ENCODE data around the gene TCP1. TPM values are rescaled to one million over a fixed set of nuclear protein-coding genes. Genes with fewer than 3 reads are reported as not detected.
A peak's percentile ranks its signal among the peaks of the same experiment; 100 is the strongest.
"Not testable (repeated sequence)": the region's sequence is repeated elsewhere in the genome, so short reads cannot be mapped to it uniquely, and the experiment has no call there.

The TCP1 gene
- total RNA-seq, 1 donor from 2014 or later, result 153 TPM

DNA sequence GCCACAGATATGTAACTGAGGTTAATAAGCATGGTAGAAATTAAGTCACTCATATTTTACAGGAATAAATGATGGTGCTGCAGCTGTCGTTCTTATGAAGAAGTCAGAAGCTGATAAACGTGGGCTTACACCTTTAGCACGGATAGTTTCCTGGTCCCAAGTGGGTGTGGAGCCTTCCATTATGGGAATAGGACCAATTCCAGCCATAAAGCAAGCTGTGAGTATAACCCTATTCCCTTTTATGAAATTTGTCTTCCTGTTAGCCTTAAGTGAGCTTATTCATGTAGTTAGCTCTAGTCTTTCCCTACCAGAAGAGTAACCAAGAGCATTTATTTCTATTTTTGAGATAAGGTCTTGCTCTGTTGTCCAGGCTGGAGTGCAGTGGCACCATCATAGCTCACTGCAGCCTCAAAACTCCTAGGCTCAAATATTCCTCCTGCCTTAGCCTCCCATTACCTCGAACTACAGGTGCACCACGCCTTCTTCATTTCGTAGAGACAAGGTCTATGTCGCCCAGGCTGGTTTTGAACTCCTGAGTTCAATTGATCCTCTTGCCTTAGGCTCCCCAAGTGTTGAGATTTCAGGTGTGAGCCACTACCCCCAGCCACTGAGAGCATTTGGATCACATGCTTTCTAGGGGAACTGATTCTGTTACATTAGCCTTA is 12.0 kb downstream of the TCP1 start:
- no peak for DNase-seq (ENCODE audit: low spot score)

DNA sequence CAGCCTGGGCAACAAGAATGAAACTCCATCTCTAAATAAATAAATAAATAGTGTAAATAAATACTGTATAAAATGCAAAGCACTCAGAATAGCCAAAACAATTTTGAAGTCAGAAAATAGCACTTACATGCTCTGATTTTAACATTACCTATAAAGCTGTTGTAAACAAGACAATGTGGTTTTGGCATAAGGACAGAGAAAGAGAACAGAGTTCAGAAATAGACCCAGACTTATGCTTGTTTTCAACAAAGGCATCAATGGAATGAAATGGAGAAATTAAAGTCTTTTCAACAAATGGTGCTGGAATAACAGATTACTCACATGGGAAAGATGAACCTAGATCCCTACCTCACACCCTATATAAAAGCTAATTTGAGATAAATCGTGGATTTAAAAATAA is 17.2 kb downstream of the TCP1 start:
- no peak for DNase-seq (ENCODE audit: low spot score)

DNA sequence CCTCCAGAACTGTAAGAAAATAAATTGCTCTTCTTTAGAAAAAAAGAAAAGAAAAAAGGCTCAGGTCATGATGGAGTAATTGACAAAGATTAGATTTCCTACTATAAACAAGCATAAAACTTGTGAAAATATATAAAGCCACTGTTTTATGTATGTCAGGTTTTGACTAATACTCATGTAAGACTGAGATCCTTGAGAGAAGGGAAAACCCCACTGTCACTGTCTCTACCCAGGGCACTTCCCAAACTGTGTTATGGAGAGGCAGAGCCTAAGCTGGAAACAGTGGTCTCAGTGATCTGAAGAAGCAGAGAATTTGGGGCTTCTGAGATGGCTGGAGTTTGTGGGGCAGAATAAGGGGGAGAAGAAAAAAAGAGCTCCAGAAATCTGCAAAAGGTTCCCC is 19.9 kb downstream of the TCP1 start:
- no peak for DNase-seq (ENCODE audit: low spot score)

DNA sequence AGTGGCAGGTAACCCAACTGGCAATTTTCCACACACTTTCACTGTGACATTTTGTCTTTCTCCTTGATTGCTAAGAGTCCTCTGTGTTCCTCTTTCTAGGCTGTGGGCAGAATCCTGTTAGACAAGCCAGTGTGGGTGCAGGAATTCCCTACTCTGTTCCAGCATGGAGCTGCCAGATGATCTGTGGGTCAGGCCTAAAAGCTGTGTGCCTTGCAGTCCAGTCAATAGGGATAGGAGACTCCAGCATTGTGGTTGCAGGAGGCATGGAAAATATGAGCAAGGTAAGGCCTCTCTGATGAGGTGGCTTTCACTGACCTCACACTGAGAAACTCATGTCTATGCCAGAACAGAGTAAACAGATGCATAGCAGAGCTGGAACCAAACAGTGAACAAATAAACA is 22.5 kb downstream of the TCP1 start:
- DNase-seq (ENCODE audit: low spot score), result no peak

DNA sequence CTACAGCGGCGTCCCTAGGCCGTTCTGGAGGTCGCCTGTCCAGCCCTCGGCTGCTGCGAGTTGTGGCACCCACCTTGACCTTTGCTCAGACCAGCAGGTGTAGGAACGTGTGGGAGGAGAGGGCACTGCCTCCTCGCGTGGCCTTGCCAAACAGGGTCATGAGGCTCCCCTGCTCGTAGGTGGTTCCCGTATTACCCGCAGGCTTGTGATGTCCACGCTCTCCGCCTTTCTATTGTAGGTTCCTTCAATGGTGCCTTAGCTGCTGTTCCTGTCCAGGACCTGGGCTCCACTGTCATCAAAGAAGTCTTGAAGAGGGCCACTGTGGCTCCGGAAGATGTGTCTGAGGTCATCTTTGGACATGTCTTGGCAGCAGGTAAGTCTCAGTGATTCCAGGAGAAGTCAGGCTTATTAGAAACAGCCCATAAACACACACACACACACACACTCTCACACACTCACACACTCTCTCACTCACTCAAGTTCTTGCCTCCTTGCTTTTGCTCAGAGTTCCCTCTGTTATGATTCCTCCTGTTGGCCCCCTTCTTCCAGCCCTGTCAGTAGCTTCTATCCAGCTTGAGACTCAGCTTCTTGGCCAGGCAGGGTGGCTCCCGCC is 26.6 kb downstream of the TCP1 start:
- DNase-seq (ENCODE audit: low spot score), result no peak

DNA sequence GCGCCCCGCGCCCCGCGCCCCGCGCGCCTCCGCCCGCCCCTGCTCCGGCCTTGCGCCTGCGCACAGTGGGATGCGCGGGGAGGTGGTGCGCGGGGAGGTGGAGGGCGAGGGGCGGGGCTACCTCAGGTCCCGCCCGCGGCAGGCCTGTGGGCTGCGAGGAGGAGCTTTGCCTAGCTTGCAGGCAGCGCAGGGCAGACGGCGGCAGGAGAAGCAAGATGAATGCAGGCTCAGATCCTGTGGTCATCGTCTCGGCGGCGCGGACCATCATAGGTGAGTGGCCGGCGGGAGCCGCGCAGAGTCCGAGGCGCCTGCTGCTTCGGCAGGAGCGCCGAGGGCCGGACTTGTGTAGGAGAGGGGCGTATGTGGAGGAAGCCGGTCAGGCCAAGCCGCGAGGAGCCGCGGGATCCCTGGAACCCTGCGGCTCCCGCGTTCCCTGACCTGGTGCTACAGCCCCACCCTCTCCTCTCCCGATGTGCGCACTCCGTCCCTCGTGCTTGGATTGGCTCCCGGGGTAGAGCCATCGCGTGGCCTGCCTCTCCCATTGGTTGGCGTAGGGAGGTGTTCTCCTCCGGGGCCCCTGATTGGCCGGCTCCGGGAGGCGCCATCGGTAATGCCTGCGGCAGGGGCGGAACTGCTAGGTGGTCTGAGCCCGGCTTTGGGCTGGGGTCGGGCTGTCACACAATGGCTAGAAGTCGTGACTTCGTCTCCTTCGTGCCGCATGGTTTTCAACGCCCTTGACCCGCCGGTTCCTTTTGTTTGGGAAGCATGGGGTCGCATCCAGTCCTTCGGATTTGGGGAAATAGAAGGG is 27.3 kb downstream of the TCP1 start, which contains the start of gene ACAT2:
TSS of gene ACAT2 (plus strand) at position 173 of the 808 bp plus-strand sequence. CDS start at position 216, 43 bp downstream.
- DNase-seq (ENCODE audit: low spot score), result peak; percentile 97

DNA sequence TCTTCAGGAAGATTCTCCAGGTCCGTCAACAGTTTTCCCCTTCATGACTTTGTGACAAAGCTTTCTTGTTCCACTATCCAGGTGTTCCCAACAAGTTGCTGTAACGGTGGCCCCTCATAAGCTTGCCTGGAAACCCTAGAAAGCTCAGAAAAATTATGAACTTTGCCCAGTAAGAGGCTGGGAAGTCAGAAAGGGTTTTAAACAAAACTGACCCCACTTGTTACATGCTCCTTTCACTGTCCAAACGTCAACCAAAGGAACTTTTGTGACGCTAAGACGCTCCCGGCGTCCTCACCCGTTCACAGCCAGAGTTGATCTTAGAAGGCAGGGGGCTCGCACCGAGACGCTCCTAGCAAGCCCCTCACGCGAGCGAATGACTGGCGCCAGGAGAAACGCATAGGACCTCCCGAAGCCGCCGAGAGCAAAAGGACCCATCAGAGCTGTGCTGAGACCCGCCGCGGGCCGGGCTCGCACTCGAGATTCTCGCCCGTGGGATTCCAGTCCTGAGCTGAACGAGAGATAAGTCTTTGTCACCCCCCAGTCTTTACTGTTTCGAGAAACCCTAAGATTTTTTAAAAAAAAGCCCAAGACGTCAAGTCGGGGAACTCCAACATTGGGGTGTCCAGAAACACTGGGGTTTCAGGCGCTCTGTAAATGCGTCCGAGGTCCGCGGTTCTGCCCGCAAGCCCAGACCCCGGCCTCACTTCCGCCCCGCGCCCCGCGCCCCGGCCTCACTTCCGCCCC is 28.1 kb downstream of the TCP1 start:
- no peak for DNase-seq (ENCODE audit: low spot score)

DNA sequence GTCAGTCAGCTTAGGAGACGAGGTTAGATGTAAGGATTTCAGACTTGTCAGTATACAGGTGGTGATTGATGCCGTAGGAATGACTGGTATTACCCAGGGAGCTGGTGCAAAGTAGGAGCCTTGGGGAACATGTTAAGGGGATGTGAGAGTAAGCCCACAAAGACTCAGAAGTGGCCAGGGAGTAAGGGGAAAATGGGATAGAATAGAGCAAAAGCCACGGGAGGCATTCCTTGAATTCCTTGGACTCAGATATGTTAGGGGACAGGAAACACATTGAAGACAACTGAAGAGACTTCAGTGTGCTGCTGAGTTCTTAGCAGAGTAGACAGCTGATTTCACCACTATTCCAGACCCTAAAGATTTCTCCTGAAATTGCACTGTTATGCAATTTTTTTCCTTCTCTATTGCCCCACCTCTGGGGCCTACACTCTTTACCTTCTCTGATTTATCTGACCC is 28.8 kb downstream of the TCP1 start:
- DNase-seq (ENCODE audit: low spot score), result no peak

DNA sequence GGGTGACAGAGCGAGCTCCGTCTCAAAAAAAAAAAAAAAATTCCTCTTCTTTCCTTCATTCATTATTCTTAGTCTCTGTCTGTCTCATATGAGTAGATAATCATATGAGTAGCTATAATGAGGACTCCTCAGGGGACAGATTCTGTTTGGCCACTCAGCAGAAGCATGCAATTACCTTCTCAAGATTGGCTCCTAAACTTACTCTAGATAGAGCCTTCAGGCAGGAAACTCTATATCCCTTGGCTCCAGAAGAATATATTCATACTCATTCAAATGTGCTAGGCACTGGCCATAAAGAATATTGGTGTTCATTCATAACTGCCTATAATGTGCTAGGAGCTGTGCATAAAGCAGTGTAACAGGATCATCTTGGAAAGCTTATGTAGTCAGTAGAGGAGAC is 29.8 kb downstream of the TCP1 start:
- DNase-seq (ENCODE audit: low spot score), result no peak

DNA sequence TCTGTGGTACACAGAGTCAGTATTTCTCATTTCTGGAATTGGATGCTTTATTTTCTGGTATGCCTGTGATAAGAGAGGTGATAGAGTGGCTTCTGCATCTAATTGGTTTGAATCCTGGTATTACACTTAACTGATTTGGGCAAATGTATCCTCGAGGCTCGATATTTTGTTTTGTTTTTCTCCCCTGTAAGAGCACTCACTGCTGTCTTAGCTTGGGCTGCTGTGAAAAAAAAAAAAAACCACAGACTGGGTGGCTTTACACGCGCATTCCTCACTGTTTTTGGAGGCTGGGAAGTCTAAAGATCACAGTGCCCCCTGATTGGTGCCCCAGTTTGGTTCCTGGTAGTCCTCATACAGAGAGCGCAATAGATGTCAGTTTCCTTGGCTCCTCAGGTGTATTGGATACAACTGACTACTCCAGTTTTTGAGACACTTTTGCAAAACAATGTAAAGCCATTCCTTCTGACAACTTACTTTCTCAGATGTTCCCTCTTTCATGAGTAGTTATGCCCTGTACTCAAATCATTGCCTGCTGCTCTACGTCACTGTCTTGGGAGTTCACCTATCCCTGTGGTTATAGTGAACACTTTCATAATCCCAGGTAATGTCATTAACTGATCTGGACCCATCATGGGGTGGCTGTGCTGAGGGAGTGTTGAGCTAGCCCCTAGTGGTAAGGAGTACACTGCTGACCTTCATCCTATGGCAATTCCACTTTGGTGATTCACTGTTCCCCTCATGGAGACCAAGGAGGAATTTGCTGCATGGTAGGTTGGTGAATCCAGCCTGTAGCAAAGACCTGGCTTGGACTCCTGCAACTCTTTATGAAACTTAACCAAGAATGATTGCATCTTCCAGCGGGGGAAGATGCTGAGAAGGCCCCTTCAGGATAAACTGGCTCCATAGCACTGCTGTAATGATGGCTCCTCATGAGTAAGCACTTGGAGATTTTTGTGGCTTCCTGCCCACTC is 31.1 kb downstream of the TCP1 start:
- DNase-seq (ENCODE audit: low spot score), result no peak

DNA sequence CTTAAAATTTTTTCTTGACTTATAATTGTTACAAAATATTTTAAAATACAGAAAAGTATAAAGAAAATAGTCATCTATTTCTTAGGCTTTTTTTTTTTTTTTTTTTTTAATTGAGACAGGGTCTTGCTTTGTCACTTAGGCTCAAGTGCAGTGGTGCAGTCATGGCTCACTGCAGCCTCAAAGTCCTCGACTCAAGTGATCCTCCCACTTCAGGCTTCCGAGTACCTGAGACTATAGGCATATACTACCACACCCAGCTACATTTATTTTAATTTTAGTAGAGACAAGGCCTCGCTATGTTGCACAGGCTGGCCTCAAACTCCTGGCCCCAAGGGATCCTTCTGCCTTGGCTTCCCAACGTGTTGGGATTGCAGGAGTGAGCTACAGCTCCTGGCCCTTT is 32.9 kb downstream of the TCP1 start:
- no peak for DNase-seq (ENCODE audit: low spot score)

DNA sequence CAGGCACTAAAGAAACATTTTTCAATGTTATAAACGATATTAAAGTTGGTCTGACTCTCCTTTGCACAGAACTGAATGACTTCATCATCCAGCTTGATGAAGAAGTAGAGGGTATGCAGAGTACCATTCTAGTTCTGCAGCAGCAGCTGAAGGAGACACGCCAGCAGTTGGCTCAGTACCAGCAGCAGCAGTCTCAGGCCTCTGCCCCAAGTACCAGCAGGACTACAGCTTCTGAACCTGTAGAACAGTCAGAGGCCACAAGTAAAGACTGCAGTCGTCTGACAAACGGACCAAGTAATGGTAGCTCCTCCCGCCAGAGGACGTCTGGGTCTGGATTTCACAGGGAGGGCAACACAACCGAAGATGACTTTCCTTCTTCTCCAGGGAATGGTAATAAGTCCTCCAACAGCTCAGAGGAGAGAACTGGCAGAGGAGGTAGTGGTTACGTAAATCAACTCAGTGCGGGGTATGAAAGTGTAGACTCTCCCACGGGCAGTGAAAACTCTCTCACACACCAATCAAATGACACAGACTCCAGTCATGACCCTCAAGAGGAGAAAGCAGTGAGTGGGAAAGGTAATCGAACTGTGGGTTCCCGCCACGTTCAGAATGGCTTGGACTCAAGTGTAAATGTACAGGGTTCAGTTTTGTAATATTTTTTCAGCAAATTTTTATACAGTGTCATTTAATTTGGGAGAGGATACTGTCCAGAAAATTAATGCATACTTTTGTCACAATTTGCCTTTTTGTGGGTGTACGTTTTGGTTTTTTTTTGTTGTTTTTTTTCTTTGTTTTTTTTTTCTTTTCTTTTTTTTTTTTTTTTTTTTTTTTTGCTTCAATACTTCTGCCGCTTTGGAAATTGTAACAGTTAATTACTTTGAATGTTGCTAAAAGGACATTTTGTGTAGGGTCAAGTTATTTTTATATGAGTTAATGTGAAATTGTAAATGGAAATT is 34.2 kb downstream of the TCP1 start:
- DNase-seq (ENCODE audit: low spot score), result no peak

DNA sequence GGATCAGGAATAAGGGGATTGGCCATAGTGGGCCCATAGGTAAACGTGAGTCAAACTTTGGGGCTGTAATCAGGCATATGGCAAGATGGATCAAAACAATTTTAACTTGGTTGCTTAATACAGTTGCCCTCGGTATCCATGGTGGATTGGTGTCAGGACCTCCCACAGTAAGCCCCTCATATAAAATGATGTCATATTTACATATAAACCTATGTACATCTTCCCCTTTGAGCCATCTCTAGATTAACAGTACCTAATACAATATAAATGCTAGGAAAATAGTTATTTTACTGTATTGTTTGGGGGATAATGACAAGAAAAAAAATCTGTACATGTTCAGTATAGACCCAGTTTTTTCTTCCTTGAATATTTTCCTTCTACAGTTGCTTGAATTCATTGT is 35.0 kb downstream of the TCP1 start:
- no peak for DNase-seq (ENCODE audit: low spot score)

DNA sequence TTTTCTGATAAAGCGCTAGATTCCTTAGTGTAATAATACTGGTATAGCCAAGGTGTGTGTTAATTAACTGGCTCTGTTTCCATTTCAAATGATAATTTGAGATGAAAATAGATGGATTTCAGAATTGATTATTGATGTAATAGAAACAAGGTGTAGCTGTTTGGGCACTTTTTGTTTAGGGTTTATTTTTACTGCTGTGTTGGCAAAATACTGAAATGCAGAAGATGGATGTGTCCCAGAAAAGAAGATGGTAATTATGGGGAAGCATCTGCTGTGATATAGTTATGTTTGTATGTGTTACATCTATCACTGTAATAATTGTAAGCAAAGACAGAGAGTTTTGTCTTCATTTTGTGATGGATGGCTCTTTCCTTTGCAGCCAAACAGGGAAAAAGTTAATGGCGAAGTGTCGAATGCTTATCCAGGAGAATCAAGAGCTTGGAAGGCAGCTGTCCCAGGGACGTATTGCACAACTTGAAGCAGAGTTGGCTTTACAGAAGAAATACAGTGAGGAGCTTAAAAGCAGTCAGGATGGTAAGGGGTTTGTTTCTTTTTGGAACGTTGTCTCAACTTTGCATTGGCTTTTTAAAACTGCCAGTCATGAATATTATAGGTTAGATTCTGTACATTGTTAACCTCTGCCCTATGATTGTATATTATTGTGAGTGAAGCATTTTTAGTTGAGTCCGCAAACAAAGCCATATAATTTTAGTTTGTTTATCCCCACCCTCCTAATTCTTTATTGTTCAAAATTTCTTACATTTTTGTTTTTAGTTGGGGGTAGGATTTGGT is 36.1 kb downstream of the TCP1 start:
- no peak for DNase-seq (ENCODE audit: low spot score)

DNA sequence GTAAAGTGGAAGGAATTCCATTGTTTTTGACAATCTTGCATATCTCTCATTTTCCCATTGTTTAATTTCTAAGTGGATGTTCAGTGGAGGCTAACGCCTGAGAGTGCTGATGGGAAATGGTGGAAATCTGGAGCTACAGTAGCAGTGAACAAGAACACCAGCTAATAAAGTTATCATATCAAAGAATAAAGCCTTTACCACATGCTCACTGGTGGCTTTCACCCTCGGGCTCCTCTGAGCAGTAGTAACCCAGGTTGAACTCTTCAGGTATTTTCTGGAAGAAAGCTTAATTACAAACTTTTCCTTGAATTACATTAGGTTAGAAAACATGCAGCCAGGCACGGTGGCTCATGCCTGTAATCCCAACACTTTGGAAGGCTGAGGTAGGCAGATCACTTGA is 38.0 kb downstream of the TCP1 start:
- DNase-seq (ENCODE audit: low spot score), result no peak

DNA sequence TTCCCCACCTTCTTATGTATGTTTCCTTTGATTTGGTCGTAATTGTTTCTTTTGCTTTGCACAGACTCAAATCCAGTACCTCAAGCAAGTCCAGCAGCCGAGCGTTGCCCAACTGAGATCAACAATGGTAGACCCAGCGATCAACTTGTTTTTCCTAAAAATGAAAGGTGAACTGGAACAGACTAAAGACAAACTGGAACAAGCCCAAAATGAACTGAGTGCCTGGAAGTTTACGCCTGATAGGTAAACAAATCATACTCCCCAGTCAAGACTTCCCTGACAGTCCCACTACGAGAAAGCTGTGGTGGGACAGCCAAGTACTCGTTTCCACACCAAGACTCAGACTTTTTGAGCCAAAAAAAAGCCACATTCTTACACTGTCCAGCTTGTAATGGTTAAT is 41.3 kb downstream of the TCP1 start:
- not testable (repeated sequence) for DNase-seq (ENCODE audit: low spot score)

DNA sequence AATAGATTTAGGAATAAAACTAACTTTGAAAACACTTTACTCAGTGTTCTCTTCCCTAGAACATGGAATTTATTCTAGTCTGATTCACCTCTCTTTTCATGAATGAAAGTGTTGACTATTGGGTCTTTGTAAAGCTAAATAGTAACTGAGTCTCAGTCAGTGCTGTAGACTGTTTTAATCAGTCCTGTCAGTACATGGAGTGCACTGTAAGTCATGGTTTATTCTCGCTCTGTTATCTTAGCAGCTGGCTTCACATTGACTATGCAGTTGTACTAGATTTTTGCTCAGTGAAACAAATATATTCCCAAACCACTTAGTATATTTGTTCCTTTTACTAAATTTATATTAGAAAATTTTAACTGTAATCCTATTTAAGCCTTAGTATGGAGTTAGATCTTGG is 42.6 kb downstream of the TCP1 start:
- DNase-seq (ENCODE audit: low spot score), result no peak

DNA sequence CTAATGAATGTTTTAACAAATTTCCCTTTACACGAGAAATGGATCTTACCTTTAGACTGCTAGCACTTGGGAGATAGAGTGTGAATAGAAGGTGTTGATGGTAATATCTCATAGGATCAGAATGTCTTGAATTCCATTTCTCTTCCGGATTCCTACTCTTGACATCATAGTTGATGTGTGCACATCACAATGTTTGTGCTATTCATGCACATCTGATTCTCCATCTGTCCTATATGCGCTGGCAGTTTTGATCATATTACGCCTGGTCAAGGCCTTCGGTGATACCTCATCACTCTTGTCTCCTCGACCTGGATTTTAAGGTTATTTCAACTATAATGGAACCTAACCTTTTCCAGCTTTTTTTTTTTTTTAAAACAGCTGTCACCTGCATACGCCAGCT is 44.3 kb downstream of the TCP1 start:
- DNase-seq (ENCODE audit: low spot score), result no peak

DNA sequence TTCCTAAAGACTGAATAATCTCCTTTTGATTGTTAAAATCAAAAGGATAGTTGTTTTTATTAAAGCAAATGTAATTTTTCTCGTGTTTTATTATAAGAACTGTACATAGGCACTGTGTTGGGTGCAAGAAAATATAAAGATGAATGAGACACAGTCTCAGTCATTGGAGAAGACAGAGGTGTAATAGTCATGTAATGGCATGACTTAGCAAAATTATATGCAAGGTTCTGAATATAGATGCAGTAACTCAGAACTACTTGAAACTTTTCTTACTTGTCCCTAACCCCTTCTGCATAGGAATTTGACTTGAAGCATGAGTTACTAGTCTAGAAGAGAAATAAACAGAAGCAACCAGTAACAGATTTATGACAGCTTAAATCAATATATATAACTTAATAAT is 47.2 kb downstream of the TCP1 start:
- DNase-seq (ENCODE audit: low spot score), result no peak

Data from ureter (tissue), 1 donor.